Fibroblast of mammary gland (primary cell): ENCODE data around the gene APIP.

Experiments
- DNase-seq: peaks from one replicate; pipeline ENCODE4 v3.0.0-alpha.2; 2010; ENCODE audit warnings: low read depth
- H3K4me3 ChIP-seq: 2 replicates; pipeline ENCODE4 v1.5.1; 2011; ENCODE audit warnings: low read depth, mild to moderate bottlenecking, low read length, moderate library complexity; ENCODE audit not compliant: control insufficient read depth
- CTCF ChIP-seq: conservative IDR thresholded peaks from 2 replicates; pipeline ENCODE4 v1.5.1; 2011; ENCODE audit warnings: low read depth, low read length, inconsistent platforms; ENCODE audit not compliant: control insufficient read depth, insufficient read depth

Gene APIP

GRCh38 chr11:34836958-34837856, 79.0 kb downstream of the APIP start:
- TF ChIP-seq CTCF, result no peak
- H3K4me3 ChIP-seq, result no peak overlapping the region
- DNase-seq, result no peak

GRCh38 chr11:34833602-34834001, 82.6 kb downstream of the APIP start:
- DNase-seq, result no peak
- no peak overlapping the region for H3K4me3 ChIP-seq
- TF ChIP-seq CTCF, result no peak
